Lower leg skin (tissue), 4 donors: ENCODE results near the gene TECTA. TPM values are rescaled to one million over a fixed set of nuclear protein-coding genes. Genes with fewer than 3 reads are reported as not detected.

Experiments
- DNase-seq, 2 donors: peaks; one replicate each; pipeline ENCODE4 v3.0.0-alpha.2; 2019; ENCODE audit warnings: low spot score in 2 of 2
- H3K4me3 ChIP-seq: fragments of 200-600 bp; sonication (generic); 2 replicates; pipeline ENCODE4 v1.5.1; 2017; ENCODE audit warnings: mild to moderate bottlenecking, low read depth; ENCODE audit not compliant: poor library complexity, severe bottlenecking
- CTCF ChIP-seq, 3 donors: fragments of 450-650 bp; IDR thresholded peaks; one replicate each; pipeline ENCODE4 v1.5.1; 2016; ENCODE audit warnings: antibody characterized with exemption in 3 of 3, mild to moderate bottlenecking in 3 of 3, moderate library complexity in 2 of 3
- POLR2A ChIP-seq, 2 donors: fragments of 450-650 bp; IDR thresholded peaks; one replicate each; pipeline ENCODE4 v1.6.1; 2016 to 2017; ENCODE audit warnings: antibody characterized with exemption in 2 of 2, mild to moderate bottlenecking in 1 of 2, moderate library complexity in 1 of 2
- WGBS, 2 donors: methylation state at CpG; one replicate each; pipeline ENCODE4 v1.1.5; 2018; 5-methylcytosine and 5-hydroxymethylcytosine counted together
- intact Hi-C: fragments of 100-400 bp; cut with DNase I; formaldehyde crosslinking; loops from one replicate; pipeline ENCODE4 v1.15.0; 2023; ENCODE audit warnings: low total_unique reads
- total RNA-seq, 4 donors: library from RNA; depleted of rRNA; stranded (reverse); fragments of >200 nt; gene quantifications; one replicate each; pipeline ENCODE4 v1.1.0, GENCODE V29; 2016

Gene TECTA
- total RNA-seq, 4 donors from 2014 or later, result 0.08 to 1.2 (median 0.20) TPM

- no peak for TF ChIP-seq CTCF (IDR thresholded peaks at IDR 0.05)
- no peak for TF ChIP-seq POLR2A (IDR thresholded peaks at IDR 0.05)
- H3K4me3 ChIP-seq, result no peak overlapping the region
- intact Hi-C loops, result no loop called here
- DNase-seq, result no peak
- WGBS, 2 donors, result 77 to 81% methylated on average over 5 of the region's 5 CpGs
Measured at GRCh38 chr11:121144723-121145122, 43.7 kb downstream of the TECTA start.

DNA sequence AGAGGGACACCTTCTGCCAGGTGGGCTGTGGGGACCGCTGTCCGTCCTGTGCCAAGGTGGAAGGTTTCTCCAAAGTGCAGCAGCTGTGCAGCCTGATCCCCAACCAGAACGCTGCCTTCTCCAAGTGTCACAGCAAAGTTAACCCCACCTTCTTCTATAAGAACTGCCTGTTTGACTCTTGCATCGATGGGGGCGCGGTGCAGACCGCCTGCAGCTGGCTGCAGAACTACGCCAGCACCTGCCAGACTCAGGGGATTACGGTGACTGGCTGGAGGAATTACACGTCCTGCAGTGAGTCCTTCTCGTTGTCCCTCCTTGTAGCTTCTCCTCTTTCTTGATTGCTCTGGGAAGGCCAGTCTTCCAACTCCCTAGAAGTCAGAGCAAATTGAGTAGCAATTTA lies 44.8 kb downstream of the TECTA start:
- no peak overlapping the region for H3K4me3 ChIP-seq
- TF ChIP-seq CTCF (IDR thresholded peaks at IDR 0.05) (no peak), POLR2A (IDR thresholded peaks at IDR 0.05) (no peak)
- no peak for DNase-seq
- intact Hi-C loops, result no loop called here
- WGBS, 2 donors, result 92% methylated on average over 10 to 11 of the region's 11 CpGs

GRCh38 chr11:121149116-121149515 lies 48.1 kb downstream of the TECTA start:
- H3K4me3 ChIP-seq, result no peak overlapping the region
- TF ChIP-seq POLR2A (IDR thresholded peaks at IDR 0.05), result no peak
- TF ChIP-seq CTCF (IDR thresholded peaks at IDR 0.05), result no peak
- 92 to 93% methylated on average over 2 of the region's 2 CpGs for WGBS, 2 donors
- intact Hi-C loops, result no loop called here
- DNase-seq, result no peak

GRCh38 chr11:121151207-121151688 lies 50.2 kb downstream of the TECTA start:
- WGBS, 2 donors, result 73 to 96% methylated on average over 4 of the region's 4 CpGs

GRCh38 chr11:121152764-121153163 lies 51.7 kb downstream of the TECTA start:
- TF ChIP-seq CTCF (IDR thresholded peaks at IDR 0.05), result no peak
- no peak for TF ChIP-seq POLR2A (IDR thresholded peaks at IDR 0.05)
- DNase-seq, result no peak
- no peak overlapping the region for H3K4me3 ChIP-seq
- 86 to 87% methylated on average over 19 of the region's 19 CpGs for WGBS, 2 donors
- intact Hi-C loops, result no loop called here

More at GRCh38 chr11:121151207-121151688, 50.2 kb downstream of the TECTA start:
- DNase-seq, result no peak
- intact Hi-C loops, result no loop called here
- TF ChIP-seq CTCF (IDR thresholded peaks at IDR 0.05), result no peak
- TF ChIP-seq POLR2A (IDR thresholded peaks at IDR 0.05), result no peak
- no peak overlapping the region for H3K4me3 ChIP-seq

GRCh38 chr11:121153472-121153871 lies 52.4 kb downstream of the TECTA start:
- WGBS, 2 donors, result 83 to 84% methylated on average over 8 of the region's 8 CpGs
- intact Hi-C loops, result no loop called here
- DNase-seq, result no peak
- TF ChIP-seq POLR2A (IDR thresholded peaks at IDR 0.05) (no peak), CTCF (IDR thresholded peaks at IDR 0.05) (no peak)
- H3K4me3 ChIP-seq, result no peak overlapping the region
